ENCODE data around the gene NEMP2.

The NEMP2 gene

GRCh38 chr2:190455358-190456095, 79.0 kb downstream of the NEMP2 start:
- DNase-seq: no peak

DNA sequence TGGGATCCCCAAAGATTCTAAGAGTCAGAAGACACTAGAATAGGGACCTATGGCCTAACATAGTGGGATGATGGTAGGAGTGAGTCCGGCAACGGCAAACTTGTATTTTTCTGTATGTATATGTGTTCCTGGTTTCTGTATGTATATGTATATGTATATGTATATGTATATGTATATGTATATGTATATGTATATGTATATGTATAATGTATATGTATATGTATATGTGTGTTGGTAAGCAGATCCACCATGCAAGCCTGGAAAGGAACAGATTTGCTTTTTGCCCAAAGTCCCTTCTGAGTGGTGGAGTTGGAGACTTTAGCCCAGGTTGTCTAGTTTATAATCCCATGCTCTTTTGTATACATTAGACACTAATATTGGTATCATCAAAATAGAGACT, 79.7 kb downstream of the NEMP2 start:
- no peak for DNase-seq

Measured in hippocampal formation (tissue), 2 donors.